BLaER1 (cell line): ENCODE results near the gene FOXC1.

ENCODE experiments used
- H3K27ac ChIP-seq: shearing (Covaris generic); formaldehyde crosslinking; 2 replicates; pipeline ENCODE4 v1.8.1; 2022
- H3K27me3 ChIP-seq: shearing (Covaris generic); formaldehyde crosslinking; 2 replicates; pipeline ENCODE4 v1.8.1; 2022
- H3K36me3 ChIP-seq: shearing (Covaris generic); formaldehyde crosslinking; 2 replicates; pipeline ENCODE4 v1.8.1; 2022
- H3K4me1 ChIP-seq: shearing (Covaris generic); formaldehyde crosslinking; 2 replicates; pipeline ENCODE4 v1.8.1; 2022
- H3K4me2 ChIP-seq: shearing (Covaris generic); formaldehyde crosslinking; 2 replicates; pipeline ENCODE4 v1.8.1; 2022
- H3K4me3 ChIP-seq: shearing (Covaris generic); formaldehyde crosslinking; 2 replicates; pipeline ENCODE4 v1.8.1; 2022
- H3K9ac ChIP-seq: shearing (Covaris generic); formaldehyde crosslinking; 2 replicates; pipeline ENCODE4 v1.8.1; 2022
- H3K9me3 ChIP-seq: shearing (Covaris generic); formaldehyde crosslinking; 2 replicates; pipeline ENCODE4 v1.8.1; 2022
- H4K20me1 ChIP-seq: shearing (Covaris generic); formaldehyde crosslinking; 2 replicates; pipeline ENCODE4 v1.8.1; 2022
- Cebpa-rat ChIP-seq: shearing (Covaris generic); IDR thresholded peaks from 2 replicates; pipeline ENCODE4 v1.8.1; 2022

The FOXC1 gene

GRCh38 chr6:1584146-1584545 lies 25.6 kb upstream of the FOXC1 start:
- TF ChIP-seq Cebpa-rat = no peak
- Histone ChIP-seq H3K9me3 (no peaks in the 10 kb centered on the region), H3K4me3 (no peak overlapping the region), H3K4me1 (peaks cover 6% of the 10 kb centered on the region), H3K36me3 (no peaks in the 10 kb centered on the region), H4K20me1 (no peaks in the 10 kb centered on the region), H3K27me3 (no peaks in the 10 kb centered on the region), H3K27ac (no peak overlapping the region), H3K4me2 (no peak overlapping the region), H3K9ac (no peak overlapping the region)

GRCh38 chr6:1584996-1585668 lies 24.6 kb upstream of the FOXC1 start:
- no peak for TF ChIP-seq Cebpa-rat
- Histone ChIP-seq H3K4me3 (no peak overlapping the region), H3K4me1 (no peaks in the 10 kb centered on the region), H4K20me1 (no peaks in the 10 kb centered on the region), H3K27me3 (no peaks in the 10 kb centered on the region), H3K9ac (no peak overlapping the region), H3K9me3 (no peaks in the 10 kb centered on the region), H3K27ac (no peak overlapping the region), H3K4me2 (no peak overlapping the region), H3K36me3 (no peaks in the 10 kb centered on the region)

- H3K4me1 ChIP-seq = no peaks in the 10 kb centered on the region
- no peaks in the 10 kb centered on the region for H3K27me3 ChIP-seq
- no peak overlapping the region for H3K4me2 ChIP-seq
- no peaks in the 10 kb centered on the region for H3K9me3 ChIP-seq
- no peak overlapping the region for H3K4me3 ChIP-seq
- H3K36me3 ChIP-seq = no peaks in the 10 kb centered on the region
- H4K20me1 ChIP-seq = no peaks in the 10 kb centered on the region
- no peak overlapping the region for H3K27ac ChIP-seq
- no peak overlapping the region for H3K9ac ChIP-seq
- TF ChIP-seq Cebpa-rat = no peak
Measured at GRCh38 chr6:1585669-1586049, 24.1 kb upstream of the FOXC1 start.

- TF ChIP-seq Cebpa-rat = no peak
- Histone ChIP-seq H3K4me1 (no peaks in the 10 kb centered on the region), H4K20me1 (no peaks in the 10 kb centered on the region), H3K27ac (no peak overlapping the region), H3K9me3 (no peaks in the 10 kb centered on the region), H3K4me3 (no peak overlapping the region), H3K36me3 (no peaks in the 10 kb centered on the region), H3K27me3 (no peaks in the 10 kb centered on the region), H3K9ac (no peak overlapping the region), H3K4me2 (no peak overlapping the region)
Measured at GRCh38 chr6:1586256-1586655, 23.5 kb upstream of the FOXC1 start.

GRCh38 chr6:1586861-1587450 lies 22.8 kb upstream of the FOXC1 start:
- no peak overlapping the region for H3K4me3 ChIP-seq
- no peak overlapping the region for H3K9ac ChIP-seq
- no peak overlapping the region for H3K27ac ChIP-seq
- H3K27me3 ChIP-seq = no peaks in the 10 kb centered on the region
- no peaks in the 10 kb centered on the region for H3K36me3 ChIP-seq
- H3K4me1 ChIP-seq = no peaks in the 10 kb centered on the region
- no peak for TF ChIP-seq Cebpa-rat
- no peaks in the 10 kb centered on the region for H3K9me3 ChIP-seq
- H3K4me2 ChIP-seq = no peak overlapping the region
- H4K20me1 ChIP-seq = no peaks in the 10 kb centered on the region

GRCh38 chr6:1587546-1587945 lies 22.2 kb upstream of the FOXC1 start:
- no peak overlapping the region for H3K9ac ChIP-seq
- no peak for TF ChIP-seq Cebpa-rat
- H3K4me3 ChIP-seq = no peak overlapping the region
- no peaks in the 10 kb centered on the region for H3K27me3 ChIP-seq
- H3K4me1 ChIP-seq = no peaks in the 10 kb centered on the region
- H3K4me2 ChIP-seq = no peak overlapping the region
- H3K9me3 ChIP-seq = no peaks in the 10 kb centered on the region
- no peaks in the 10 kb centered on the region for H3K36me3 ChIP-seq
- no peak overlapping the region for H3K27ac ChIP-seq
- H4K20me1 ChIP-seq = no peaks in the 10 kb centered on the region

- Histone ChIP-seq H3K36me3 (no peaks in the 10 kb centered on the region), H3K4me1 (no peaks in the 10 kb centered on the region), H3K27ac (no peak overlapping the region), H3K9ac (no peak overlapping the region), H3K4me2 (no peak overlapping the region), H3K27me3 (no peaks in the 10 kb centered on the region), H3K4me3 (no peak overlapping the region), H3K9me3 (no peaks in the 10 kb centered on the region), H4K20me1 (no peaks in the 10 kb centered on the region)
- no peak for TF ChIP-seq Cebpa-rat
Measured at GRCh38 chr6:1587977-1588376, 21.7 kb upstream of the FOXC1 start.

GRCh38 chr6:1589208-1589607 lies 20.5 kb upstream of the FOXC1 start:
- no peak for TF ChIP-seq Cebpa-rat
- no peak overlapping the region for H3K9ac ChIP-seq
- H3K9me3 ChIP-seq = no peaks in the 10 kb centered on the region
- H3K4me1 ChIP-seq = peaks cover 2% of the 10 kb centered on the region
- H3K27me3 ChIP-seq = peaks cover 10% of the 10 kb centered on the region
- H4K20me1 ChIP-seq = no peaks in the 10 kb centered on the region
- H3K36me3 ChIP-seq = no peaks in the 10 kb centered on the region
- H3K27ac ChIP-seq = no peak overlapping the region
- H3K4me3 ChIP-seq = no peak overlapping the region
- no peak overlapping the region for H3K4me2 ChIP-seq

GRCh38 chr6:1590580-1590979 lies 19.1 kb upstream of the FOXC1 start:
- Histone ChIP-seq H3K4me1 (peaks cover 16% of the 10 kb centered on the region), H3K9ac (no peak overlapping the region), H3K4me2 (no peak overlapping the region), H3K36me3 (no peaks in the 10 kb centered on the region), H4K20me1 (peaks cover 6% of the 10 kb centered on the region; the same call in 1 of the 2 replicates), H3K4me3 (no peak overlapping the region), H3K9me3 (no peaks in the 10 kb centered on the region), H3K27me3 (peaks cover 23% of the 10 kb centered on the region), H3K27ac (no peak overlapping the region)
- TF ChIP-seq Cebpa-rat = no peak

GRCh38 chr6:1591243-1591642 lies 18.5 kb upstream of the FOXC1 start:
- H3K27me3 ChIP-seq = peaks cover 29% of the 10 kb centered on the region
- peaks cover 9% of the 10 kb centered on the region; the same call in 1 of the 2 replicates for H4K20me1 ChIP-seq

More at GRCh38 chr6:1591243-1591642, 18.5 kb upstream of the FOXC1 start:
- Histone ChIP-seq H3K9me3 (no peaks in the 10 kb centered on the region), H3K4me3 (no peak overlapping the region), H3K4me2 (no peak overlapping the region), H3K27ac (no peak overlapping the region), H3K4me1 (peaks cover 23% of the 10 kb centered on the region), H3K36me3 (no peaks in the 10 kb centered on the region), H3K9ac (no peak overlapping the region)
- TF ChIP-seq Cebpa-rat = no peak
